T47D (cell line): ENCODE measurements around the gene MACROD1.

ENCODE experiments used
- DNase-seq, 2 experiments: peaks; one replicate each; pipeline versions ENCODE4 v3.0.0 to v3.0.0-alpha.2; 2011 to 2012; ENCODE audit warnings: low read depth in 1 of 2, low spot score in 1 of 2
- JUND ChIP-seq: IDR thresholded peaks from 2 replicates; pipeline ENCODE4 v1.6.1; 2012; ENCODE audit warnings: low read depth
- in situ Hi-C: cut with HindIII; loops from 2 replicates; pipeline ENCODE4 v1.10.0; 2016; ENCODE audit warnings: low sequenced_read_pairs, low pct_unique_long_range_greater_than_20kb

Gene MACROD1

GRCh38 chr11:64034411-64034811, 131.5 kb downstream of the MACROD1 start:
- in situ Hi-C loops, result no loop called here
- no peak for DNase-seq
- no peak for TF ChIP-seq JUND

DNA sequence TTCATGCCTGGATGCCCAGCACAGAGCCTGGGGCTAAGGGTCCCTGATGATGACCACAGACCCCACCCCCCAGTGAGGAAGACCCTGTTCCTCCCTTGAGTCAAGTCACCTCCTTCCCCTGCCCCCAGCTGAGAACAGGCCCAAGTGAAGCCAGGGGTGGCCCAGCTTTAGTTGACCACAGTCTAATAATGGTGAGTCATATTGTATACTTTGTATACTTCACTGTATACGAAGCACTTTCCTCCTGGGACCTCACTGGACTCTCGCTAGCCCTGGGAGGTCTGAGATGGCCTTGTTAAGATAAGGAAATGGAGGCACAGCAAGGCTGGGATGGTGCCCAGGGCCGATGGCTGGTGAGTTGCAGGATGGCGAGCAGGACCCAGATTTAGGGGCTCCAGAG, 133.9 kb downstream of the MACROD1 start:
- TF ChIP-seq JUND, result no peak
- no peak for DNase-seq
- in situ Hi-C loops, result no loop called here

DNA sequence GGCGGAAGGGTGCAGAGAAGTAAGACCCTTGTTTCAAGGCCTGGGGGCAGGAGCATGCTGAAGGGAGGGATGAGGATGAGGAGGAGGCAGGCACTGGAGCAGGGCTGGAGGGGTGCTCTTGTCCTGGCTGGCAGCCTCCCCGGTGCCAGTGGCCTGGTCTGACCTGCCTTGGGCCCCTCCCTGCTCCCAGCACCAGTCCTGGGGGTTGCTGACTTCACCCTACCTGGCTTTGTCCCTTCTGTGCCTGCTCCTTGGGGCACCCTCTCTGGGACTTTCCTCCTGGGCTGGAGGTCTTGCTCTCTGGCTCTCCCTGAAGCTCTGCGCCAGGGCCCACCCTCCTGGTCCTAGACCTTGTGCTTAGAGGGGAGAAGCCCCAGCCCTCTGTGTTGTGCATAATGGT, 134.9 kb downstream of the MACROD1 start:
- in situ Hi-C loops, result no loop called here
- no peak for TF ChIP-seq JUND
- no peak for DNase-seq

DNA sequence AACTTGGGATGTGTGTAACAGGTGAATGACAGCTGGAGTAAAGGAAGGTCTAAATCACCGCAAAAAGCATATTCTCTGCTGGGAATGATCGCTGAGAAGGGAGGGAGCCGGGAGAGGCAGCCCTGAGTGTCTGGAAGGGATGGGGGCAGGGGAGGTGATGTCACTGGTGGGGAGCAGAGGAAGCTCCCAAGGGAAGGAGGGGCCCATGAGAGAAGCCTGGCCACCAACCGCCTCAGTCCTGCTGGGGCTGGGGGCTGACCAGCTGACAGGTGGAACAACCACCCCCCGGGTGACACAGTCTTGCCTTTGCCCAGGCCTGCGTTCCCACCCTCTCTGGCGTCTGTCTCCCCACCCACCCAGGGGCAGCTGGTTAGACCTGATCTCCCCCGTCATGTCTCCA, 136.1 kb downstream of the MACROD1 start:
- TF ChIP-seq JUND, result no peak
- in situ Hi-C loops, result no loop called here
- no peak for DNase-seq

- no peak for DNase-seq
- no peak for TF ChIP-seq JUND
- in situ Hi-C loops, result no loop called here
Observed at GRCh38 chr11:64028398-64029115, 137.4 kb downstream of the MACROD1 start.

GRCh38 chr11:64027651-64028397, 138.1 kb downstream of the MACROD1 start:
- in situ Hi-C loops, result no loop called here
- TF ChIP-seq JUND, result no peak
- DNase-seq, result no peak

DNA sequence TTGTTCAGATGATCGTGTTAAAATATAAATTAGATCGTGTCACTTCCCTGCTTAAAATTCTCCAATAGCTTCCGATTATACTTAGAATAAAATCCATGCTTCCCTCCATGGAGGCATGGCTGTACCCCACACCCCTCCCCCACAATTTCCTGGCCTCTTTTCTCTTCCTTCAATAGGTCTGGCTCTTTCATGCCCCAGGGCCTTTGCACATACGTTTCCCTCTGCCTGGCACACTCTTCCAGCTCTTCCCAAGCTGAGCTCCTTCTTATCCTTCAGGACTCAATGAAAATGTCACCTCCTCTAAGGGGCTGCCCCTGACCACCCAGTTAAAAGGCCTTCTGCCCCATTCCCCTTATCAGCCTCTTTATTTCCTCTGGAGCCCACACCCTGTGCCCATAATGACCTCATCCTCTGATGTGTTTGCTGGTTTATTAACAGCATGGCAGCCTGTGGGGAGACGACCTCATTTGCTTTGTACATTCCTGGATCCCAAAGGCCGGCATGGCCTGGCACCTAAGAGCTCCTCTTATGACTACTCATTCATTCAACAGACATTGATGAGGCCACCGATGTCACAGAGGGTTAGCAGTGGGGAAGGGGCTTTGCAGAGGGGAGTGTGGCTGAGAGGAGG, 139.2 kb downstream of the MACROD1 start:
- in situ Hi-C loops, result no loop called here
- no peak for DNase-seq
- TF ChIP-seq JUND, result no peak

GRCh38 chr11:64025205-64025604, 140.7 kb downstream of the MACROD1 start:
- TF ChIP-seq JUND, result no peak
- in situ Hi-C loops, result no loop called here
- DNase-seq, result no peak

DNA sequence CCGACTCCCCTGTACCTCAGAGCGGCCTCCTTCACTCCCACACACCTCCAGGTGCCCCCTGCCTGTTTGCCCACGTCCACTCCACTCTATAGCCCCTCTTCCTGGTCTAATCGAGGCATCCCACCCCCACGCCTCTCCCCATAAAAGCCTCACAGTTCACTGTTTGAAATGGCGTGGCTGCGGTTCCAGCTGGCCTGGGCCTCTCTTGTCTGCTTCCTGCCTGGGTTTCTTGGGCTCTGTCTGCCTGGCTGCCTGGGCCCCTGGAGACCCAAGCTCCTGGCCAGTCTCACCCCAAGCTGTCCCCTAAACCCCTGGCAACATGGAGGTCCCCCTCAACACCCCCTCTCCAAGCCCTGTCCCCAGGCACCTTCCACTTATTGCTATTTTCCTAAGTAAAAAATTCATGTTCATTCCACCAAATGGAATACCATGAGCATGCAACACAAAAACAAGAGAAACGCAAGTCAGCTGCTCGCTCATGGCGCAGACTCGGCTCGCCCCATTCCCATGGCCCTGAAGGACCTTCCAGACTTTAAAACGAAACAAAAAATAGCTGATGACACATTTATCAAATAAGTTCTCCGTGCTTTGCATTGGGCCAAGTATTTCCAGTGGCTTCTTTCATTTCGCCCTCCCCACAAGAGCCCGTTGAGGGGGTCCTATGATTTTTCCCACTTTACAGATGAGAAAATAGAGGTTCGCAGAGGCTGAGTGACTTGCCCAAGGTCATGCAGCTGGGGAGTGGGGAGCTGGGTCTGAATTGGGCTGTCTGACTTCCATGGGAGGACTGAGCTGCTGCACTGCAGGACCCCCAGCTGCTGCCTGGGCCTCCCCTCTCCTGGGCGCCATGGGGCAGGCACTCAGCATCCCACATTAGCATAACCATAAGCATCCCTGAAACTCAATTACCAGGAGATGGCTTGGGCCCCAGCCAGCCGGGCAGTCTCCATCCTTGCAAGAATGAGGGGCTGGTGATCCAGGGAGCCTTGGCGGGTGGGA, 141.9 kb downstream of the MACROD1 start:
- no peak for DNase-seq
- in situ Hi-C loops, result no loop called here
- TF ChIP-seq JUND, result no peak

GRCh38 chr11:64022125-64022784, 143.7 kb downstream of the MACROD1 start:
- no peak for DNase-seq

DNA sequence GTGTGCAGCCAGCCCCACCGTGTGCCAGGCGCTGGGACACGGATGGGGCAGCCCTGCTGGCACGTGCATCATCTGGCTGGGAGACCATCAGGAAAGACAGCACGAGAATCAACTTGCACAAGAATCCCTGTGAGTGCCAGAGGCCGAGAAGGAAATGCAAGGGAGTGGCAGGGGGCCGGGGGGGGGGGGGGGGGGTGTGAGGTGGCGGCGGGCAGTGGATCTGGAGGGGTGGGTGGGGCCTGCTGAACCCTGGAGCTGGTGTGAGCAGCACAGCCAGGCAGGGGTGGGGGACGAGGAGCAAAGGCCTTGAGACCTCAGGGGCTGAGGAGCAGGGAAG, 144.2 kb downstream of the MACROD1 start:
- DNase-seq, result no peak
- in situ Hi-C loops, result no loop called here
- TF ChIP-seq JUND, result no peak

More at GRCh38 chr11:64022125-64022784, 143.7 kb downstream of the MACROD1 start:
- in situ Hi-C loops, result no loop called here
- no peak for TF ChIP-seq JUND
